ENCODE data around the gene CDCA5.

DNA sequence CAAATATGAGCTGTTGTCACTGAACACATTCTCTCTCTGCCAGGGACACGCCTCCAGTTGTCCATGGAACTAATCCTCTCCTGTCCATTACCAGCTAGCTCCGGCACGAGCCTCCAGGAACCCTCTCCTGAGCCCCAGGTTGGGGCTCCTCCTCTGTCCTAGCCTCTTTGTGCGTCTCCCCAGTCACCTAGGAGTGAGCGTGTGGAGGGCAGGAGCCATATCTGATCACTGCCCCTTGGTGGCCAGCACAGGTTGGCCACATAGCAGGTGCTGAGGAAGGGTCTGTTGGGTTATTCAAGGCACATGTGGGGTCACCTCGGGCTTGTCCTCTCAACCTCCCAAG is 48.0 kb upstream of the CDCA5 start:
- TF ChIP-seq, protein P1, sequence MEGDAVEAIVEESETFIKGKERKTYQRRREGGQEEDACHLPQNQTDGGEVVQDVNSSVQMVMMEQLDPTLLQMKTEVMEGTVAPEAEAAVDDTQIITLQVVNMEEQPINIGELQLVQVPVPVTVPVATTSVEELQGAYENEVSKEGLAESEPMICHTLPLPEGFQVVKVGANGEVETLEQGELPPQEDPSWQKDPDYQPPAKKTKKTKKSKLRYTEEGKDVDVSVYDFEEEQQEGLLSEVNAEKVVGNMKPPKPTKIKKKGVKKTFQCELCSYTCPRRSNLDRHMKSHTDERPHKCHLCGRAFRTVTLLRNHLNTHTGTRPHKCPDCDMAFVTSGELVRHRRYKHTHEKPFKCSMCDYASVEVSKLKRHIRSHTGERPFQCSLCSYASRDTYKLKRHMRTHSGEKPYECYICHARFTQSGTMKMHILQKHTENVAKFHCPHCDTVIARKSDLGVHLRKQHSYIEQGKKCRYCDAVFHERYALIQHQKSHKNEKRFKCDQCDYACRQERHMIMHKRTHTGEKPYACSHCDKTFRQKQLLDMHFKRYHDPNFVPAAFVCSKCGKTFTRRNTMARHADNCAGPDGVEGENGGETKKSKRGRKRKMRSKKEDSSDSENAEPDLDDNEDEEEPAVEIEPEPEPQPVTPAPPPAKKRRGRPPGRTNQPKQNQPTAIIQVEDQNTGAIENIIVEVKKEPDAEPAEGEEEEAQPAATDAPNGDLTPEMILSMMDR (IDR thresholded peaks at IDR 0.05) = no peak
- no peak for TF ChIP-seq POLR2A (IDR thresholded peaks at IDR 0.05)
